GF-D8 (cell line): ENCODE data around the gene POLR3G.

Experiments used
- DNase-seq: peaks from one replicate; lab custom pipeline; 2025; lab: John Stamatoyannopoulos, UW

The POLR3G gene, protein sequence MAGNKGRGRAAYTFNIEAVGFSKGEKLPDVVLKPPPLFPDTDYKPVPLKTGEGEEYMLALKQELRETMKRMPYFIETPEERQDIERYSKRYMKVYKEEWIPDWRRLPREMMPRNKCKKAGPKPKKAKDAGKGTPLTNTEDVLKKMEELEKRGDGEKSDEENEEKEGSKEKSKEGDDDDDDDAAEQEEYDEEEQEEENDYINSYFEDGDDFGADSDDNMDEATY

DNA sequence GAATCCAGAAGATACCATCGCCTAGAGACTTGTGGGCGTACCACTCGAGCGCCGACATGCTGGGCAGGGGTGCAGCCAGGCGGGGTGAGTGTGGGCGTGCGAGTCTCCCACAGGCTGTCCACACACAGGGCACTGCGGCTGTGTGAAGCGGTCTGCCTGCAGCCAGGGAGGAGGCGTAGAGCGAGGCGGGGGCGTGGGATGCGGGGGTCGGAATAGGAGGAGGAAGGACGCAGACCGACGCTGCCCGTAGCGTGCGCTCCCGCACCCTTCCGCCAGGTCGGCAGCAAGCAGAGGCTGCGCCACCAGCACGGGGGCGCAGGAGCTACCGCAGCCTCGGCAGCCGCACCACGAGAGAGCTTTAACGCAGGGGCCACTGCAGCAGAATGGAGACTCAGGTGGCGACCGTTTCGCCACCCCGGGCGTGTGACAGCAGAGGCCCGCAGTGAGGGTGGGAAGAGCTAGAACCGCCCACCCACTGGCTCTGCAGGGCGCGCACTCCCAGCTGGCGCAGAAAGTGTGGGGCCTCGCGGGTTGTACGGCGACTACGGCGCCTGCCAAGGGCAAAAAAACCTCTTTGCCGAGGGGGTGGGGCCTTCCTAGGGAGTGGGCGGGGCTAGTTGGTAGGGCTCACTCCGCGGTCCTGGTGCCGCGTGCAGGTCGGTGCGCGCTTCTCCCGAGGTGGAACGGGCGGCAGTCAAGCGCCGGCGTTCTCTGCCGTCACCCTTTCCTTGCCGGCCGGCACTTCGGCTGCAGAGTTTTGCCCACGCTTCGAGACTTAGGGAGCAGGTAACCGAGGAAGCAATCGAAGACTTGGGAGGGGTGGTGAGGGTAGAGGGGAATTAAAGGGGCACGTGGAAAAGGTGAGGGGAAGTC, at the start of gene POLR3G, which contains the start of gene MBLAC2:
Gene POLR3G, plus strand, starts transcription at position 630 of the 873 bp plus-strand sequence. CDS start 10,704 bp downstream, outside the sequence.
Gene MBLAC2, minus strand, starts transcription at position 537 of the 873 bp plus-strand sequence. Its CDS starts 479 bp downstream, at position 58.
- DNase-seq, result peak; percentile 60

DNA sequence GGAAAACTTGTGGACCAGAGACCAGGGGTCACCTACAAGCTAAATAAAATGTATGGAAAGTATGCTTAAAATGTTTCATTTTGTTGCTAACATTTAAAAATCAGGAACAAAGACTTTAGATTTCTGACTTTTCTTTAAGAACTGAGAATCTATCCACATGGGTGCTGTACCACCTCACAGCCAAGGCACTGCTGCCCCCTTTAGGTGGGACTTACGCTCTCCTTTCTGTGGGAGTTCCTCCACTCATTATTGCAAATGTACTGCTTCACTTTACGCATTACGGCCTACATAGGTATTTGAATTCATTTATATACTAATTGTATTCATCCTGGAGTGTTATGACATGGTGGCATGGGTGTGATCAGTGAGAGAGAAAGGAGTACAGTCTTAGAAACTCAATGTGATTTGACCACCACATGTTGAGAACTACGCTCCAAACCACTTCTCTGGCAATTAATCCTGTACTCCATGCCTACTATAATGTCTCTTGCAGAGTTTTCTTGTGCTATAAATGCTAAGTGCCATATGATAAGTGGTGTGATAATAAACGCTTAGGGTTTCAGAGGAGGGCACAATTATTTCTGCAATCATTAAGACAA, 40.4 kb upstream of the POLR3G start:
- no peak for DNase-seq

DNA sequence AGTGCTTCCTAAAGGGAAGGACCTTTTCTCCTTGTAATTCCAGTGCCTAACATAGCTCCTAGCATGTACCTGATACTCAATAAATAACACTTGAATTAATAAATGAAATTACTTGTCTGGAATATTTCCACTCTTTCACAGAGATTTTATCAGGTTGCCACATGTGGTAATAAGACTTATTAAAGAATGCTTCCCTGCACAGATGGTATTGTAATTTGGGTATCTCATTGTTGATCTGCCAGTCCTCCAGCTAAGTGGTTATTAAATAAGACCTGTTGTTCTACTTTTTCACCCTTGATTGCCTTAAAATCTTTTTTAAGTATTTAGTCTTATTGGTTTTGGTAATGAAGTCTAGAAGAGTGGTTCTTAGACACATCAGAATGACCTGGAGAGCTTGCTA, 37.0 kb upstream of the POLR3G start:
- no peak for DNase-seq

DNA sequence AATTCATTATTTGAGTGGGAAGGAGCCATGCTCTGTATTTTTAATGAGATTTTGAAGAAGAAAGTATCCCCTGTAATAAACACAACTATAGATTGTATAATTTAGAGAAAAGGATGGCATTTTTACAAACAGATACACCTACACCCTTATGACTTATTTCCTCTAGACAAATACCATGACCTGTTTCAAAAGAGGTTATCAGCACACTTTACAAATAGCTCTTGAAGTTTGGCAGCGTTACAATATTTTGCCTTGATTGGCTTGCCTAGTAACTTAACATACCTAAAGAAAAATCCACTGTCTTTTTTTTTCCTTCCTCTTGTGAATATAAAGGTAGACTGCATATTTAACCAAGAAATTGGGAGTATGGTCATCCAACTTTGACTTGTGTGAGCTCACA, 36.6 kb upstream of the POLR3G start:
- DNase-seq, result no peak

DNA sequence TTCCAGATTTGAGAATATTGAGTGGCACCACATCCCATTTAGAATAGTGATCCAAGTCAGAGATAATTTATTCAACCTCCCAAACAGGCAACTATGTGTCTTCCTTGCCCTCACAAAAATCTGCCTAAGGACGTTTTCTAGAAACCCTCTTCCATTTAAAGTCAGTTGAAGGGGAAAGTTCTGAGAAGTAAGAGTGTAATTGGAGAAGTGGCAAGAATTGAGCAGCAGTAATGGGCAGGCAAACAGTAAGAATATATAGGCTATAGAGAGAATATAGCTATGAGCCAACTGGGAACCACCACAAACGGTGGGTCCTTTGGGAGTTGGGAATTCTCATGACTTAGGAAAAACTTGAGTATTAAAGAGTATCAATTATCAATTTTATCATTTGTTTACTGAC, 34.0 kb upstream of the POLR3G start:
- DNase-seq, result no peak

DNA sequence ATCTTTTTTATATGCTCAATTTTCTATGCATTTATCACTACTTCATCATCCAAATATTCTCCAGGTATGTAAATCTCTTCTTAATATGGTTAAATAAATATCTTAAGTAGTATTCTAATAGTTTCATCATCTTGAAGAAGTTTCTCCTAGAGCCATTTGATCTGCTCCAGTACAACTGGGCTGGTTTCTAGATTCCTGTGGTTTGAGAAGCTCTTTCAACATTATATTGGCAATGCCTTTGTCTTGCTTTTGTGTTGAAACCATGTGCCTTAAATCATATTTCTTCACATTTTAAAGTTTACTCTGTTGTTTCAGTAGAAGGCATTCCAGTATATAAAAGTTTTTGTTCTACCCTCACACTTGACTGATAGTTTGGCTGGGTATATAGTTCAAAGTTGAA, 27.7 kb upstream of the POLR3G start:
- no peak for DNase-seq

DNA sequence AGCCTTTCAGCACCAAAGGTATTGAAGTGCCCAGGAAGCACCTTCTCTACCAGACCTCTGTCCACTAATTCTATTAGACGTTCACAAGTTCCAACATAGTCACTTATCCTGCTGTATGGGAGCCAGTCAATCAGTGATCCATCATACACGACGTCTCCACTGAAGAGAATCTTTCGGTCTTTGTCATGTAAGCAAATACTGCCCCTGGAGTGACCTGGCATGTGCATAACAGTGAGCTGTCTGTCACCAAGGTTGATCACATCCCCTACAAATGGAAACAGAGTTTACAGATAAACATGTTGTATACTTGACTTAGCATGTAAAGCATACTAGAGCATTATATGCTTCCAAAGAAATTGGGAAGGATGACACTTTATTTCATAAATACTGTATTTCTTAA, 13.4 kb upstream of the POLR3G start:
- DNase-seq, result no peak

DNA sequence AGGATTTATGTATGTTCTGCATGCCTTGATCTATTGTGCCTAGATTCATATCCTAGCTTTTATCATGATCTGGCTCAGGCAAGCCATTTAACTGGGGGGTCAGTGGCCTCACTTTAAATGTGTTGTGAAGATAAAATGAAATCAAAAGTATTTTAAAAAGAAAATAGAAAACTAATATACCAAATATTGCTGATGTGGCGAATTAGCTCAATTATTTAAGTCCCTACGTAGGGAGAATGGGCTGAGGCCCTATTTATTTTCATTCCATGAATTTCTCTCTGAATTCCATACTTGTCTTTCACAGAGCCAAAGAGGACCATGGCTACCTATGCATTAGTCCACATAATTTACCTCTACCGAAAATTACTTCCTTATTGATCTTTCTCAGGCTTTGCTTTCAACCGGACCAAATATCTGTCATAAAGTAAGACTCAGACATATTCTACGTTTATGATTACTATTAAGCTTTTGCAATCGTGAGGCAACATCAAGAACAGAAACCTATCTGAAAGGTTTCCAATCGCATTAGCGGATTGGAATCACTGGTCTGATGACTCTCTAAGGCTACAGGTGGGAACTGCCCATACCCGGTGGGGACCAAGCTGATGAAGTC, 1.8 kb upstream of the POLR3G start:
- DNase-seq, result no peak

DNA sequence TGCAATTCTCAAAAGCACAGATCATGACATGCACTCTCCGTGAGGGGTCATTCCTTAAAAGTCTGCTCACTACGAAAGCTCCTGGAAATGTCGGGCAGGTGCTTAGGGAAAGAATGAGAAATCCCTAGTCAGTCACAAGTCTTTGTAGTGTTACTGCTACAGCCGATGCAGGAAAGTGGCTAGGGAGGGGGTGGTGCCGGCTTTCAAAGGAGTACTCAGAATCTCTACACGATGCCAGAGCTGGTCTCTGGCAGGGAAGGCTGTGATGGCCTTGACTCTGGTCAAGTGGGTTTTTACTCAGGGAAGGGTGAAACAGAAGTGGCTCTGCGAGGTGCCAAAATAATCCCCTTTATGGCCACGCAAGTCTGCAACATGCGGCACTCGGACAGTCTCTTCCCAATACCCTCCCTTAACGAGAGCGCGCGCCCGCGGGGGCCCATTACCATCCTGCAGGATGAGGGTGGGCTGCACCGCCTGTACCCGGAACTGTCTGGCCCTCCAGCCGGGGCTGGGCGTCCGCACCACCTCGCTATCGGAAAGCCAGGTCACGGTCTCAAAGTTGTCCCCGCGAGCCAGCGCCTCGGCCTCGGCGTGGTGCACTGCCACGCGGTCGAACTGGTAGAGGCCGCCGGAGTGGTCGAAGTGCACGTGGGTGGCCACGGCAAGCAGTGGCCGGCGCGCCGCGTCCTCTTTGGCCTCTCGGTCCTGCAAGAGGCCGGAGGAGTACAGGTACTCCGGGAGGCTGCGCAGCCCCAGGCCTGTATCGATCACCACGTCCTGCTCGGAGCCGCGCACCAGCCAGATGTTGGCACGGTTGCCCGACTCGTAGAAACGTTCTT, 1.0 kb upstream of the POLR3G start:
- DNase-seq, result no peak

DNA sequence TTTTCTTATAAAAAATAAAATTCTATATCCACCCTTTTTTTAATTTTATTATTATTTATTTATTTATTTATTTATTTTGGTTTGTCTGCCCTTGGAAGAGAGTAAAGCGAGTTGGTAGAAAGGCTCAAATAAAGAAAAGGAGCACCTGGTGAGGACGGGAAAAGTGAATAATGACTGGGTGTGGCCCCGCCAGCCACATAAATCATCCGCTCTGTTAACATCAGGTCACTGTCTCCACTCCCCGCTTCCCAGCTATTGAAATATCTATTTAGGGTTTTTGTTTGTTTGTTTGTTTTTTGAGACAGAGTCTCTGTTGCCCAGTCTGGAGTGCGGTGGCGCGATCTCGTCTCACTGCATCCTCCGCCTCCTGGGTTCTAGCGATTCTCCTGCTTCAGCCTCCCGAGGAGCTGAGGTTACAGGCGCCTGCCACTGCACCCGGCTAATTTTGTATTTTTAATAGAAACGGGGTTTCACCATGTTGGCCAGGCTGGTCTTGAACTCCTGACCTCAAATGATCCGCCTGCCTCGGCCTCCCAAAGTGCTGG, 844 bp downstream of the POLR3G start:
- DNase-seq, result no peak

DNA sequence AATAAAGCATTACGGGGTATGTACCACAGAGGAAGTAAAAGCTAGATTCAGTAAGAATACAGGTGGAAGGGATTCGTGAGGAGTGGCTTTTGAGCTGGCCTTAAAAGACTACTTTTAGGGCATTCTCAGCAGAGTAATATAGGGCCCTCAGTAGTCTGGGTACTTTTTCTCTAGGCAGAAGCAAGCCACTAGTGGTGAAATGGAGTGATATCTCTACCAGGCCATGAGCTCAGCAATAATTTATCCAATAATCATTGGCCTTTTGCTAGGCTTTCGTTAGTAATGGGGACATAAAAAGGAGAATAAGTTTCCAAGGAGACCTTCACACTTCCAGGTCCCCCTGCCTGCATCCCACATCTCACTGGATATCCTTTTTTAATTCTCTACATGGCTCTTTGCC, 1.7 kb downstream of the POLR3G start:
- DNase-seq, result no peak

DNA sequence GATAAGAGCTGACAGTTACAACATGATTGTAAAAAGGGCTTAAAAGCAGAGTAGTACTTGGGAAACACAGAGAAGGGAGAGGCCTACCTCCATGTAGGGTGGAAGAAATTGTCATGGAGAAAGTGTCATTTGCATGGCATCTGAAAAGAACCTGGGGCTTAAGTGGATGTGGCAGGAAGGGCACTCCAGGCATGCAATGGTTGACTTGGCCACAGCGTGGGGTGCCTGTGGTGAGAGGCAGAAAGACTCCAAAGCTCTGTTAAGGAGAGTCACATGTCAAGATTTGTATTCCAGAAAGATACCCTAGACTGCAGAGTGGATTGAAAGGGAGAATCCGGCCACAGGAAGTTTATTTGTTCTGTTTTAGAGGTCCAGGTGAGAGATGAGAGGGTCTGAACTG, 2.4 kb downstream of the POLR3G start:
- no peak for DNase-seq

DNA sequence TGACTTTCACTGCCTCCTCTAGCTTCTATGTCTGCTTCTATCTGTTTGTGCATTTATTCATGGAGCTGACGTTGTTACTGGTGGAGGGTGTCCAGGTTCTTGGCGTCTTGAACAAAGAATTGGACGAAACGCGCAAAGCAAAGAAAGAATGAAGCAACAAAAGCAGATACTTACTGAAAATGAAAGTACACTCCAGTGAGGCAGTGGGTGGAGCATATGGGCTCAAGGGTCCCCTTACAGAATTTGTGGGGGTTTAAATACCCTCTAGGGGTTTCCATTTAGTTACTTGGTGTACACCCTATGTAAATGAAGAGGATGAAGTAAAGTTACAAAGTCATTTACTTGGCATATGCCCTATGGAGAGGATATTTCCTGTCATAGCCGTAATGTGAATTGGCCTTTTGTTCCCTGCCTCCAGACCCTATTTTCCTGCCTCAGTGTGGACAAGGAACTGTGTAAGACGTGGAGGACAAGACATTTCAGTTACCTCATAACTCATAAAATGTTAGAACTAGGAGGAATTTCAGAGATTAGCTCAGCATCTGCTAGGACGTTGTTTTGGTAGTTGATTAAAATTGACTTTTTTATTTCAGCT, 3.1 kb downstream of the POLR3G start:
- DNase-seq, result no peak

DNA sequence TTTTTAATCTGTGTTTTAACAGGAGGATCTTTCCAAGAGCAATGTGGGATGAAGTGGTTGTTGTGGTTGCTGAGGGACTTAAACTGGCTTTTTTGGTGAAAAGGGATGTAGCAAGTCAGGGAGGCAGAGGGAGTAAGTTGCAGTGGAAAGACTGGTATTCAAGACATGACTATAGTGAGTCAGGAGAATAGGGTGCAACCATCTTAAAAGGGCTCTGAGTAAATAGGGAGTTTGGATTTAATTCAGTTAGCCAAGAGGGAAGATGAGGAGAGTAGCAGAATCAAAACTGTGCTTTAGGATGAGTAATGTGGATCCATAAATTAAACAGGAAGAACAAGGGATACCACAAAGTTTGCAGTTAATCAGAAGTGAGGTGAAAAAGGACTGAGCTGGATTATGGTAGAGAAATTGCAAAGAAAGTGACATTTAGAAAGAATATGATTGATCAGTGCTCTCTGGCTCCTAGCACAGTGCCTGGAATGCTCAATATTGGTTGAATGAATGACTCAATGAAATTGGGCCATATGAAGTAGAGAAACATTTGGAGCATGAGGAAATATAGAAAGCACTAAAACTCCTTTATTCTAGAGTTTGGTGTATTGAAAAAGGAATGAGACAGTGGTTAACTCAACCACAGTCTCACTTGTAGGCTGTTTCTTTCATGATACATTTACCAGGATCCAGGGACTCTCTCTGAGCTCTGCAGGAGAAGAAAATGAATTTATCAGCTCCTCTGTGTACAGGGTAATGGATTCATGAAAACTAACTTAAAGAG, 5.1 kb downstream of the POLR3G start:
- no peak for DNase-seq

DNA sequence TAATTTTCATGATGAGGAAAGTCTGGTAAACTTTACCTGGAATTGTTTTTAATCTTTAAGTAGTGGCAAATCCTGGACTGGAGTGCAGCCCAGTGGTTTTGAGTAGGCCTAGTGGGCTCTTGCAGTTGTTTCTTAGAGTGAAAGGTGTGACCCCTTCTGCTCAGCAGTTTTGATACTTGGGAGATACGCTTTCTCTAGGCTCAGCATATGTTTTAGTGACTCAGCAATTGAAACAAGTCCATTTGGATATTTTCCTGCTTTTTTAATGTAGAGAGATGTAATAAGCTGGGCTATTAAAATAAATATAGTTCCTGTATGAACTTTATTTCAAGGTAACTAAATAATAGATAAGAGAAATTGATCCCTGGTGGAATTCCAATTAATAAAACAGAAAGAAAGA, 6.0 kb downstream of the POLR3G start:
- no peak for DNase-seq

DNA sequence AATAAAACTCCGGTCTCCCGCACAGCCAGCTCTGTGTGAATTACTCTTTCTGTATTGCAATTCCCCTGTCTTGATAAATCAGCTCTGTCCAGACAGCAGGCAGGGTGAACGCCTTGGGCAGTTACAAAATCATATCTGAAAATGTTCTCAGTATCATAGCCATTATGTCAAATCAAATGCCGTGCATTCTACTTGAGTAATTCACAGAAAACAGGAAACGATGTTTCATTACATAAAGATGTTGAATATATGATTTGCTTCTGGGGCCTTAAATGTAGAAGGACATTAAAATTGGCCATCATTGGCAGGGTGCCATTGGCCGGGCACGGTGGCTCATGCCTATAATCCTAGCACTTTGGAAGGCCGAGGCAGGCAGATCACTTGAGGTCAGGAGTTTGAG, 8.5 kb downstream of the POLR3G start:
- DNase-seq, result no peak

DNA sequence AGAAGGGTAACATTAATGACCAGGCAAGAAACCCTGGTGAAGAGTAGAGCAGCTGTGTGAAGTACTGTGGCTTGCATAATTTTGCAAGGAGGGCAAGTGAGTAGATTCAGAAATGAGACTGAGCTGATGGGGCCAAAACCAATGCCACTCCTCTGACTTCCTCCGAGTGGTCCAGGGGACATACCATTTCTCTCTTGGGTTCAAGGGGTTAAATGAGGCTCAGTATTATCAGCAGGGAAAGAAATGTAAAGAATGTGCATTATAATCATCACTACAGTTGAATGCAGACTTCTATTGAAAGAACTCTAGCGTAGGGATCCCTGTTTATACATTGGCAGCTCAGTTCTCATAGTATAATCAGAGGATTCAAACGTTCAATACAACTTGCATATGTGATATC, 9.9 kb downstream of the POLR3G start:
- no peak for DNase-seq

DNA sequence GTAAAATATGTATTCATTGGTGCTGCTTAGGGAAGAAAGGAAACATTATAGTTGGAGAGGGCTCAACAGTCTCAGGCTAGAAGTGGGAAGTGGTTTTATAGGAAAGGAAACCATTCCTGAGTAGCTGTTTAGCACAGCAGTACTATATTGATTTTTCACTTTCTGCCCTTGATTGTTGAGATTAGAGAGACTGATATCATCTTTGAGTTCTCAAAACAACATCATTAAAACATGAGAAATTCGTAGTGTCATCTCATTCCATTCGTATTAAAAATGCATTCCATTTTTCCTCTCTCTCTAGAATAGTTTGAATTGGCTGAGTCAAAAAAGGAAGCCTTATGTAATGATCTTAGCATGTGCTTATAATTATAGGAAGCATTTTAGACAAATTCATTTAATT, 14.1 kb downstream of the POLR3G start:
- DNase-seq, result no peak

DNA sequence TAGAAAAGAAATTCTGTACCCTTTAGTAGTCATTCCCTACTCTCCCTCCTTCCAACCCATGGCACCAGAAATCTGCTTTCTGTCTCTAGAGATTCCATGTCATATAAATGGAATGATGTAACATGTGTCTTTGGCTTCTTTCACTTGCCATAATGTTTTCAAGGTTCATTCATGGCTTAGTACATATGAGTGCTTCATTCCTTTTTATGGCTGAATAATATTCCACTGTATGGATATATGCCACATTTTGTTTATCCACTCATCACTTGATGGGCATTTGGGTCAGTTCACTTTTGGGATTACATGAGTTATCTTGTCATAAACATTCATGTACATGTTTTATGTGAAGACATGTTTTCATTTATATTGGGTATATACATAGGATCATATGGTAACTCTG, 19.4 kb downstream of the POLR3G start:
- no peak for DNase-seq

DNA sequence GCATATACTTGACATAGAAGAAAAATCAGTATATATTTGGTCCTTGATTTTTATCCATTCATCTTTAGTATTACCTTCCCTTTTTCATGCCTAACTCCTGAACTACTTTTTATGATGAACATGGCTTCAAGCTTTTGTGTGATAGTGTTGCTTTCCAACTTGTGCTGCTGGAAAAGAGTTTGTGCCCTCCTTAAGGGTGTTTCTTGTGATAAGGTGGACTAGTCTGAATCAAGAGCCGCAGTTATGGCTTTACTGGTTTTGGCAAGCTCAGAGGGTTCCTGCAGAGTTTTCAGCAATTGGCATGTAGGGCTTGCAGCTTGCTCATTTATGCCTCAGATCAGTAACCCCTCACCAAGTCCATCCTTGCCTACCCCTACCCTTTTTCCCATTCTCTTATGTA, 20.5 kb downstream of the POLR3G start:
- DNase-seq, result no peak
